HG03159 (cell line): Measurements from ENCODE around the gene SIM1.

Experiments used
- ATAC-seq: cut with Tn5 transposase; IDR thresholded peaks from one replicate; pipeline ENCODE4 v1.9.1; 2021; ENCODE audit warnings: mild to moderate bottlenecking, moderate library complexity; ENCODE audit not compliant: unreplicated experiment

Gene SIM1

GRCh38 chr6:100473182-100473581 is 8.5 kb upstream of the SIM1 start:
- no peak for ATAC-seq

- ATAC-seq: peak; percentile 89
Observed at GRCh38 chr6:100472674-100473073, 8.0 kb upstream of the SIM1 start.

GRCh38 chr6:100470422-100471120 is 5.8 kb upstream of the SIM1 start:
- no peak for ATAC-seq

GRCh38 chr6:100469101-100469859 is 4.6 kb upstream of the SIM1 start:
- no peak for ATAC-seq

- no peak for ATAC-seq
Observed at GRCh38 chr6:100468016-100468622, 3.4 kb upstream of the SIM1 start.

GRCh38 chr6:100467129-100468015 is 2.7 kb upstream of the SIM1 start:
- no peak for ATAC-seq

- no peak for ATAC-seq
Observed at GRCh38 chr6:100466410-100467128, 1.8 kb upstream of the SIM1 start.

- no peak for ATAC-seq
Observed at GRCh38 chr6:100465701-100466409, 1.1 kb upstream of the SIM1 start.

- no peak for ATAC-seq
Observed at GRCh38 chr6:100464162-100464851, 414 bp downstream of the SIM1 start.

GRCh38 chr6:100463630-100464161 is 1.0 kb downstream of the SIM1 start:
- no peak for ATAC-seq

GRCh38 chr6:100462706-100463629 is 1.8 kb downstream of the SIM1 start:
- ATAC-seq: no peak

- ATAC-seq: no peak
Observed at GRCh38 chr6:100461917-100462705, 2.6 kb downstream of the SIM1 start.

- no peak for ATAC-seq
Observed at GRCh38 chr6:100461278-100461916, 3.3 kb downstream of the SIM1 start.

GRCh38 chr6:100460650-100461204 is 4.0 kb downstream of the SIM1 start:
- no peak for ATAC-seq

- no peak for ATAC-seq
Observed at GRCh38 chr6:100459592-100460184, 5.0 kb downstream of the SIM1 start.
